Measurements from ENCODE around the gene PTCHD4. TPM values are rescaled to one million over a fixed set of nuclear protein-coding genes. Genes with fewer than 3 reads are reported as not detected.
"Not testable (repeated sequence)": the region's sequence is repeated elsewhere in the genome, so short reads cannot be mapped to it uniquely, and the experiment has no call there.

PTCHD4 gene
- total and polyA plus RNA-seq, 4 donors: 0.07 to 0.65 TPM; not detected in 2

- WGBS: 66% methylated on average over 3 of the region's 3 CpGs
- no peaks in the 10 kb centered on the region for H3K27me3 ChIP-seq (ENCODE audit: control insufficient read depth in 4 of 4, insufficient read depth in 4 of 4, low read length in 3 of 4)
- no peak overlapping the region for H3K9ac ChIP-seq (ENCODE audit: low read depth in 1 of 2, low read length in 2 of 2)
- DNase-seq (ENCODE audit: low spot score): no peak
- no peaks in the 10 kb centered on the region for H3K36me3 ChIP-seq (ENCODE audit: control insufficient read depth in 4 of 4, insufficient read depth in 3 of 4, low read depth in 1 of 4, low read length in 3 of 4)
- H3K4me1 ChIP-seq (ENCODE audit: control insufficient read depth in 4 of 4, insufficient read depth in 4 of 4, low read length in 3 of 4): no peaks in the 10 kb centered on the region
- no peaks in the 10 kb centered on the region for H3K9me3 ChIP-seq (ENCODE audit: control insufficient read depth in 4 of 4, low read length in 3 of 4)
- TF ChIP-seq ATF3 (IDR thresholded peaks at IDR 0.05): no peak
- TF ChIP-seq TAF1 (conservative IDR thresholded peaks at IDR 0.05): no peak
- no peak for TF ChIP-seq GABPA (IDR thresholded peaks at IDR 0.05 in 1 of 2, conservative IDR thresholded peaks at IDR 0.05 in 1 of 2)
- TF ChIP-seq HNF4A (conservative IDR thresholded peaks at IDR 0.05): no peak
- H3K4me3 ChIP-seq (ENCODE audit: low read depth in 1 of 3, low read length in 3 of 3): no peak overlapping the region
- H3K27ac ChIP-seq (ENCODE audit: low read depth in 1 of 2, low read length in 2 of 2): no peak overlapping the region
Observed at GRCh38 chr6:48109944-48110343, 1.1 kb downstream of the PTCHD4 start.

GRCh38 chr6:48102476-48103195, 8.4 kb downstream of the PTCHD4 start:
- WGBS: 86% methylated on average over 17 of the region's 17 CpGs
- not testable (repeated sequence) for H3K9ac ChIP-seq (ENCODE audit: low read depth in 1 of 2, low read length in 2 of 2); H3K4me3 ChIP-seq (ENCODE audit: low read depth in 1 of 3, low read length in 3 of 3); H3K36me3 ChIP-seq (ENCODE audit: control insufficient read depth in 4 of 4, insufficient read depth in 3 of 4, low read depth in 1 of 4, low read length in 3 of 4); H3K27ac ChIP-seq (ENCODE audit: low read depth in 1 of 2, low read length in 2 of 2); H3K9me3 ChIP-seq (ENCODE audit: control insufficient read depth in 4 of 4, low read length in 3 of 4); DNase-seq (ENCODE audit: low spot score); H3K4me1 ChIP-seq (ENCODE audit: control insufficient read depth in 4 of 4, insufficient read depth in 4 of 4, low read length in 3 of 4); H3K27me3 ChIP-seq (ENCODE audit: control insufficient read depth in 4 of 4, insufficient read depth in 4 of 4, low read length in 3 of 4)

- Histone ChIP-seq H3K27ac (ENCODE audit: low read depth in 1 of 2, low read length in 2 of 2) (no peak overlapping the region), H3K9ac (ENCODE audit: low read depth in 1 of 2, low read length in 2 of 2) (no peak overlapping the region), H3K9me3 (ENCODE audit: control insufficient read depth in 4 of 4, low read length in 3 of 4) (no peaks in the 10 kb centered on the region), H3K36me3 (ENCODE audit: control insufficient read depth in 4 of 4, insufficient read depth in 3 of 4, low read depth in 1 of 4, low read length in 3 of 4) (no peaks in the 10 kb centered on the region), H3K4me3 (ENCODE audit: low read depth in 1 of 3, low read length in 3 of 3) (no peak overlapping the region), H3K4me1 (ENCODE audit: control insufficient read depth in 4 of 4, insufficient read depth in 4 of 4, low read length in 3 of 4) (no peaks in the 10 kb centered on the region), H3K27me3 (ENCODE audit: control insufficient read depth in 4 of 4, insufficient read depth in 4 of 4, low read length in 3 of 4) (no peaks in the 10 kb centered on the region)
- TF ChIP-seq RXRA (IDR thresholded peaks at IDR 0.05) (no peak), RAD21 (IDR thresholded peaks at IDR 0.05) (no peak), GABPA (IDR thresholded peaks at IDR 0.05 in 1 of 2, conservative IDR thresholded peaks at IDR 0.05 in 1 of 2) (no peak), TAF1 (conservative IDR thresholded peaks at IDR 0.05) (no peak), EGR1 (IDR thresholded peaks at IDR 0.05; ENCODE audit: low read depth in 2 of 2) (no peak), CTCF (IDR thresholded peaks at IDR 0.05; ENCODE audit: low read depth, low read length, missing input control) (no peak), JUND (IDR thresholded peaks at IDR 0.05) (no peak), FOXA2 (IDR thresholded peaks at IDR 0.05) (no peak), MAX (IDR thresholded peaks at IDR 0.05) (no peak), SP1 (IDR thresholded peaks at IDR 0.05) (no peak), FOXA1 (IDR thresholded peaks at IDR 0.05) (no peak), YY1 (IDR thresholded peaks at IDR 0.05) (no peak), HNF4G (IDR thresholded peaks at IDR 0.05) (no peak), REST (IDR thresholded peaks at IDR 0.05) (no peak), ZBTB33 (IDR thresholded peaks at IDR 0.05) (no peak)
- 57% methylated on average over 1 of the region's 1 CpG for WGBS
- no peak for DNase-seq (ENCODE audit: low spot score)
Observed at GRCh38 chr6:48101290-48101689, 9.7 kb downstream of the PTCHD4 start.
